Activated CD4-positive, alpha-beta memory T cell treated with anti-CD3 and anti-CD28 coated beads for 36 hours (primary cell): ENCODE data around the gene RGS6. TPM values are rescaled to one million over a fixed set of nuclear protein-coding genes. Genes with fewer than 3 reads are reported as not detected.

Experiments used
- CTCF ChIA-PET: fragments of 350-600 bp; sonication (Branson Sonifier 250); formaldehyde crosslinking; loops from one replicate; lab custom pipeline; 2021; ENCODE audit warnings: antibody characterized with exemption, inconsistent platforms; lab: Charles Lee
- POLR2A ChIA-PET: fragments of 350-600 bp; sonication (Branson Sonifier 250); formaldehyde crosslinking; loops from one replicate; lab custom pipeline; 2021; ENCODE audit warnings: antibody characterized with exemption; lab: Charles Lee
- DNase-seq: peaks from one replicate; pipeline ENCODE4 v3.0.0-alpha.2; 2020
- H3K27ac Mint-ChIP-seq: one replicate; pipeline ENCODE4 v1.8.0; 2021; ENCODE audit warnings: mixed read lengths
- H3K27me3 Mint-ChIP-seq: one replicate; pipeline ENCODE4 v1.8.0; 2021; ENCODE audit warnings: mixed read lengths
- H3K36me3 Mint-ChIP-seq: one replicate; pipeline ENCODE4 v1.8.0; 2021; ENCODE audit warnings: mixed read lengths
- H3K4me1 Mint-ChIP-seq: one replicate; pipeline ENCODE4 v1.8.0; 2021; ENCODE audit warnings: low read depth, mixed read lengths
- H3K4me3 Mint-ChIP-seq: one replicate; pipeline ENCODE4 v1.8.0; 2021; ENCODE audit warnings: mild to moderate bottlenecking, mixed read lengths
- H3K9me3 Mint-ChIP-seq: one replicate; pipeline ENCODE4 v1.8.0; 2021; ENCODE audit warnings: mixed read lengths
- intact Hi-C: fragments of 100-400 bp; cut with micrococcal nuclease; formaldehyde crosslinking; loops from one replicate; pipeline ENCODE4 v1.15.1; 2023
- total RNA-seq, 2 experiments: library from RNA; stranded (reverse); gene quantifications; one replicate each; pipeline ENCODE4 v1.2.3, GENCODE V29; 2021

RGS6 gene
- total RNA-seq, 2 experiments from 2014 or later, result 0.15 to 0.19 TPM

DNA sequence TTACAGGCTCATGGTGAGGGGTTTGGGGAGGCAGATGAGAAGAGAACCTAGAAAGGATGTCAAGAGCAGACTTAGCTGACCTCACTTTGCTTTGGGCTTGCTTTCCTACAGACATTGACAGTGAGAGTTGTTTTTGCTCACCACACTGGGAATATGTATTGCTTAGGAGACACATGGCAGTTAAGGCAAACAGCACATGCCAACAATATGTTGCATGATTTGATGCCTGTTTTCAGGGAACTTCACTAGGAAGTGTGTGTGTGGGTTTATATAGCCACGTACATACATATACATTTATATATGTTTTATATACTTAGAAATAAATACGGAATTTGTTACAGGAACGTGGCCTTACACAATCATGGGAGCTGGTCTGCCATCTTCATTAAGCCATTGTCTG lies 346.1 kb downstream of the RGS6 start:
- Mint-ChIP-seq H3K27me3 (no peaks in the 10 kb centered on the region), H3K36me3 (no peaks in the 10 kb centered on the region), H3K4me3 (no peak overlapping the region), H3K4me1 (no peaks in the 10 kb centered on the region), H3K27ac (no peak overlapping the region), H3K9me3 (peaks cover 5% of the 10 kb centered on the region)
- POLR2A ChIA-PET, result no interaction called here
- CTCF ChIA-PET, result no interaction called here
- intact Hi-C loops, result no loop called here
- no peak for DNase-seq

- Mint-ChIP-seq H3K4me1 (no peaks in the 10 kb centered on the region), H3K27ac (no peak overlapping the region), H3K36me3 (peaks cover 5% of the 10 kb centered on the region), H3K4me3 (no peak overlapping the region), H3K9me3 (peaks cover 36% of the 10 kb centered on the region), H3K27me3 (no peaks in the 10 kb centered on the region)
- no peak for DNase-seq
- POLR2A ChIA-PET, result no interaction called here
- intact Hi-C loops, result no loop called here
- CTCF ChIA-PET, result no interaction called here
Measured at GRCh38 chr14:72284176-72284575, 351.9 kb downstream of the RGS6 start.

DNA sequence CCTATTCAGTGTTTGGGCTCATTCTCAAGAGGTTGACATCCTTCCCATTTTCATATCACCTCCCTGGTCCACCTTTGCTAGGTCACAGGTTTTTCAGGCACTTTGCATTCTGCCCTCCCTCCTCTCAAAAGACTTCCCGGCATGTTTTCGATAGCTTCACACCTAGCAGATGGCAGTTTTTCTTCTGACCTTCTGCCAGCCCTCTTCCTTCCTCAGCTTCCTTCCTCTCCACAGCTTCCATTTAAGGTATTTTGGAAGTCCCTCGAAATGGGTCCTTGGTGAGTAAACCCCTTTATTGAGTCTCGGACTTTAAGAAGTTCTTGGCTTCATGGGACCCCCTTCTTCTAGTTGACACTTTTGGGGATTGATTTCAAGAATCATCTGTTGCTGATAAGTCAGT lies 358.0 kb downstream of the RGS6 start:
- Mint-ChIP-seq H3K4me1 (no peaks in the 10 kb centered on the region), H3K36me3 (no peaks in the 10 kb centered on the region), H3K9me3 (peaks cover 12% of the 10 kb centered on the region), H3K4me3 (no peak overlapping the region), H3K27ac (no peak overlapping the region), H3K27me3 (peaks cover 13% of the 10 kb centered on the region)
- ChIA-PET CTCF (no interaction called here), POLR2A (no interaction called here)
- DNase-seq, result no peak
- intact Hi-C loops, result no loop called here

DNA sequence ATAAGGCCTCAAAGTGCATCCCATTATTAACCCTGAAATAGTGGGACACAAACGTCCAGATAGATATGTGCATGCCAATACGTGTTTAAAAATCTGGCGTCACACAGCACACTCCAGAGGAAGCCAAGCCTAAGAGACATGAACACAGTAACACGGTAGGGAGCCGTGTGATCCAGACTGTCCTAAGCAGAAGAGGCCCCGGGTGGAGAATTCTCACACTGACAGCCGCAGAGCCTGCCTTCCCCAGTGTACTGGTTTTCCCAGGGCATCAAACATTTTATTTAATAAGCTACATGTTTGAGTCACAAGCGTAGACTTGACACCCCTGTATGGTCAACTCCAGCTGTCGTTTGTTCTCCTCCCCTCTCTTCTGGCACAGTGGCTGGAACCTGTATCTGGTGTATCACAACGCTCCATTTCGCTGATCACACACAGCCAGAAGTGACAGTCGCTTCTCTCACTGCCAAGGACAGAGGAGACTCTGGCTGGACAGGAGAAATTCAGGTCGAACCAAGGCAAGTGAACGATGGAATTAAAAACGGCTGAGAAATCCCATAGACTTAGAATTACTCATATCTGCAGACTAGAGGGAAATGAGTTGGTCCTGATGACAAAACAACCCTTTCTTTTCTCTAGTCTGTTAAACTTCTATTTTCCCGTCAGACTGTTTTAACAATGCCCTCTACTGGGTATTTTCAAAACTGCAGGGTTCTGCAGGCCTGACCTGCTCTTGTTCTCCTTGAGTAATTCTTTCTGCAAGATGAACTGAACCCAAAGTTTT lies 359.9 kb downstream of the RGS6 start:
- peaks cover 13% of the 10 kb centered on the region for H3K27me3 Mint-ChIP-seq
- peaks cover 1% of the 10 kb centered on the region for H3K9me3 Mint-ChIP-seq
- H3K27ac Mint-ChIP-seq, result no peak overlapping the region
- CTCF ChIA-PET, result interaction anchor here (1.5 kb wide), 1 partner anchor 9 kb away, joined by 3 read pairs; no protein-coding TSS in a partner anchor
- DNase-seq, result peak; percentile 15
- intact Hi-C loops, result no loop called here
- POLR2A ChIA-PET, result no interaction called here
- no peaks in the 10 kb centered on the region for H3K36me3 Mint-ChIP-seq
- H3K4me3 Mint-ChIP-seq, result no peak overlapping the region
- no peaks in the 10 kb centered on the region for H3K4me1 Mint-ChIP-seq

GRCh38 chr14:72292689-72293024 lies 360.4 kb downstream of the RGS6 start:
- ChIA-PET POLR2A (no interaction called here), CTCF (interaction anchor here (1.5 kb wide), 1 partner anchor 9 kb away, joined by 3 read pairs; no protein-coding TSS in a partner anchor)
- Mint-ChIP-seq H3K27ac (no peak overlapping the region), H3K9me3 (no peaks in the 10 kb centered on the region), H3K27me3 (peaks cover 13% of the 10 kb centered on the region), H3K4me1 (no peaks in the 10 kb centered on the region), H3K36me3 (no peaks in the 10 kb centered on the region), H3K4me3 (no peak overlapping the region)
- no peak for DNase-seq
- intact Hi-C loops, result no loop called here

DNA sequence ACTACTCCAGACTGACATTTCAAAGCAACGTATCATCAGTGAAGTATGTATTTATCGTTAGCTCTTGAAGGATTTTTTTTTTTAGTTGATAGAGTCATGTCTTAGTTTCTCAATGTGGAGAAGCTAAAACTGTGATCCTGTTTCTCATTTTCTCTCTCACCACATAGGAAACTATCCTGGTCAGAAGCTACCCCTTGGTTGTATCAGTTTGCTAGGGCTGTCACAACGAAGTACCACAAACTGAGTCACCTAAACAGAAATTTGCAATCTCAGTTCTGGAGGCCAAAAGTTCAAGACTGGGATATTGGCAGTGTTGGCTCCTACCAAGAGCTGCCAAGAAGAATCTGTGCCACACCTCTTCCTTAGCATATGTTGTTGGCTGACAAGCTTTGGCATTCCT lies 369.1 kb downstream of the RGS6 start:
- H3K36me3 Mint-ChIP-seq, result no peaks in the 10 kb centered on the region
- peaks cover 36% of the 10 kb centered on the region for H3K27me3 Mint-ChIP-seq
- CTCF ChIA-PET, result interaction anchor here (0.7 to 1.3 kb wide), 2 partner anchors 9 to 57 kb away, joined by 3 read pairs; no protein-coding TSS in a partner anchor
- POLR2A ChIA-PET, result interaction anchor here (0.7 kb wide), 1 partner anchor 191 kb away, joined by 4 read pairs; no protein-coding TSS in a partner anchor
- no peaks in the 10 kb centered on the region for H3K4me1 Mint-ChIP-seq
- intact Hi-C loops, result no loop called here
- no peak overlapping the region for H3K4me3 Mint-ChIP-seq
- no peak for DNase-seq
- no peak overlapping the region for H3K27ac Mint-ChIP-seq
- H3K9me3 Mint-ChIP-seq, result peaks cover 14% of the 10 kb centered on the region

GRCh38 chr14:72303930-72304329 lies 371.7 kb downstream of the RGS6 start:
- Mint-ChIP-seq H3K36me3 (no peaks in the 10 kb centered on the region), H3K4me3 (no peak overlapping the region), H3K27me3 (peaks cover 42% of the 10 kb centered on the region), H3K9me3 (peaks cover 18% of the 10 kb centered on the region), H3K4me1 (no peaks in the 10 kb centered on the region), H3K27ac (no peak overlapping the region)
- intact Hi-C loops, result no loop called here
- CTCF ChIA-PET, result no interaction called here
- DNase-seq, result no peak
- POLR2A ChIA-PET, result no interaction called here

DNA sequence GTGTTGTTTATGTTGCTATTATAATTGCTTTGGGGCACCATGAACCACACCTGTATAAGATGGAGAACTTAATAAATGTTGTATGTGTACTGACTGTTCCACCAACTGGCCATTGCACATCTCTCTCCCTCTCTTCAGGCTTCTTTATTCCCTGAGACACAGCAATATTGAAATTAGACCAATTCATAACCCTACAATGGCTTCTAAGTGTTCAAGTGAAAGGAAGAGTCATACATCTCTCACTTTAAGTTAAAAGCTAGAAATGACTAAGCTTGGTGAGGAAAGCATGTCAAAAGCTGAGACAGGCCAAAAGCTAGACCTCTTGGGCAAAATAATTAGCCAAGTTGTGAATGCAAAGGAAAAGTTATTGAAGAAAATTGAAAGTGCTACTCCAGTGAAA lies 373.3 kb downstream of the RGS6 start:
- Mint-ChIP-seq H3K9me3 (peaks cover 18% of the 10 kb centered on the region), H3K27ac (no peak overlapping the region), H3K4me1 (no peaks in the 10 kb centered on the region), H3K27me3 (peaks cover 31% of the 10 kb centered on the region), H3K36me3 (no peaks in the 10 kb centered on the region), H3K4me3 (no peak overlapping the region)
- POLR2A ChIA-PET, result no interaction called here
- intact Hi-C loops, result no loop called here
- CTCF ChIA-PET, result no interaction called here
- no peak for DNase-seq

- POLR2A ChIA-PET, result no interaction called here
- Mint-ChIP-seq H3K9me3 (peaks cover 13% of the 10 kb centered on the region), H3K4me1 (no peaks in the 10 kb centered on the region), H3K36me3 (no peaks in the 10 kb centered on the region), H3K27me3 (peaks cover 19% of the 10 kb centered on the region), H3K27ac (no peak overlapping the region), H3K4me3 (no peak overlapping the region)
- intact Hi-C loops, result no loop called here
- DNase-seq, result no peak
- CTCF ChIA-PET, result no interaction called here
Measured at GRCh38 chr14:72308967-72309485, 376.8 kb downstream of the RGS6 start.

GRCh38 chr14:72311116-72311515 lies 378.9 kb downstream of the RGS6 start:
- POLR2A ChIA-PET, result no interaction called here
- Mint-ChIP-seq H3K27ac (no peak overlapping the region), H3K4me3 (no peak overlapping the region)

DNA sequence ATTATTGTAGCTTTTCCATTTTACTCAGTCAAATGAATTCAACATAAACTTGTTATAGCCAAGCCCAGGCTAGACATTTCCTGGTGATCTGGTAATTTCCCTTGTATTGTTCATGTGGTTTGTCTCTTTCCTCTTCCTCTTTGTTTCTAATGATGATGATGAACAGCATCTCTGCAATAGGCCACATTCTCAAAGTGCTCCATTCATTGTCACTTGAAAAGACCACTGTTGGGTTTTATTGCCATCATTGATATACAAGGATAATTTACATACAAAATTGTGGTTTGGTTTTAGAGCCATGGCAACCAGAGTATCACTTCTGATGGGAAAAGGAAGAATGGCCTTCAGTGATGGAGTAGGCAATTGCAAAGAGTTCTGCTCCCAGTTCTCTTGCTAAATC lies 379.3 kb downstream of the RGS6 start:
- Mint-ChIP-seq H3K36me3 (no peaks in the 10 kb centered on the region), H3K27ac (no peak overlapping the region), H3K4me3 (no peak overlapping the region), H3K9me3 (peaks cover 2% of the 10 kb centered on the region), H3K4me1 (no peaks in the 10 kb centered on the region), H3K27me3 (peaks cover 12% of the 10 kb centered on the region)
- DNase-seq, result no peak
- intact Hi-C loops, result no loop called here
- POLR2A ChIA-PET, result no interaction called here
- CTCF ChIA-PET, result no interaction called here

More at GRCh38 chr14:72311116-72311515, 378.9 kb downstream of the RGS6 start:
- no peak for DNase-seq
- peaks cover 14% of the 10 kb centered on the region for H3K27me3 Mint-ChIP-seq
- intact Hi-C loops, result no loop called here
- H3K4me1 Mint-ChIP-seq, result no peaks in the 10 kb centered on the region
- H3K36me3 Mint-ChIP-seq, result no peaks in the 10 kb centered on the region
- CTCF ChIA-PET, result no interaction called here
- peaks cover 5% of the 10 kb centered on the region for H3K9me3 Mint-ChIP-seq

DNA sequence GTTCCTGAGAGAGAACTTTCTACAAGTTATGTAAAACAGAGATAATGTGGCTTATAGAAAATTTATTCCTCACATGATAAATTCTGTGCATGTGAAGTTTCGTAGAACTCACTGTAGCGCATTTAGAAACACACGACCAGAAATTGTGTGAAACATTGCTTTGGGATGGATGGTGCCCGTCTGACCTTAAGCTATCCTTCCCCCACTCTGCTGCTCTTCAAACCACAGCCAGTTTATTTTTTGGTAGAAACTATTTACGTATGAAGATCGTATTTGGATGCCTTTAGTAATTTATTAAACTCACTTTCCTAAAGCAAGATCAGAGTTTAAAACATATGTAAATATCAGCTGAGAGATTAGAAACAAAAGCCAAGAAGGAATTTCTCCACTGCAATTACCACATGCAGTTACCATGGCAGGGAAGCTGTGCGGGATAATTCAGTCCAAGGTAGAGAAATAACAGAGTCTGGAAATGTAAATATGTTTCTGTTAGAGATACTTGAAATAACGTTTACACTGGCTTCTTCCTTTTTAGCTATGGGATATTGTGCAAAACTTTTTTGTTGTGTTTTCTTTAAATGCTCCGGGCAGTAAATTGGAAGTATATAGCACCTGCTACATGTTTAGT lies 382.7 kb downstream of the RGS6 start:
- Mint-ChIP-seq H3K9me3 (no peaks in the 10 kb centered on the region), H3K27me3 (peaks cover 15% of the 10 kb centered on the region), H3K36me3 (no peaks in the 10 kb centered on the region), H3K4me1 (no peaks in the 10 kb centered on the region), H3K27ac (no peak overlapping the region), H3K4me3 (no peak overlapping the region)
- intact Hi-C loops, result no loop called here
- CTCF ChIA-PET, result no interaction called here
- DNase-seq, result no peak
- POLR2A ChIA-PET, result no interaction called here
